ENCODE data around the gene ADCY10. TPM values are rescaled to one million over a fixed set of nuclear protein-coding genes. Genes with fewer than 3 reads are reported as not detected.

ADCY10 gene
- total and polyA plus RNA-seq, 9 of the 15 experiments (the other 6 are each of a cell fraction or from before 2014, with no cell fraction given) = 0.08 to 0.86 (median 0.22) TPM

GRCh38 chr1:167821356-167821685 is 92.6 kb downstream of the ADCY10 start (continued):
- TF ChIP-seq ZNF280A (IDR thresholded peaks at IDR 0.05; ENCODE audit: low read depth, partially characterized antibody) (no peak), TGIF2 (CRISPR knock-in tag; IDR thresholded peaks at IDR 0.05) (no peak), ARID1B (IDR thresholded peaks at IDR 0.05) (peak; percentile 57), ZC3H8 (IDR thresholded peaks at IDR 0.05) (no peak), SIN3B (IDR thresholded peaks at IDR 0.05; ENCODE audit: low read depth) (no peak), ZNF589 (CRISPR knock-in tag; IDR thresholded peaks at IDR 0.05; ENCODE audit: low read depth) (peak; percentile 77), FOXJ2 (tag; IDR thresholded peaks at IDR 0.05) (0 out of 2 replicates have a peak, but pooled peaks have one; percentile 14), GABPB2 (CRISPR knock-in tag; conservative IDR thresholded peaks at IDR 0.05) (no peak), HDAC6 (IDR thresholded peaks at IDR 0.05; ENCODE audit: low read depth, low read length) (no peak), SUPT5H (IDR thresholded peaks at IDR 0.05) (no peak), RBM25 (IDR thresholded peaks at IDR 0.05; ENCODE audit: low read depth, low read length, severe bottlenecking) (no peak), ZFX (CRISPR knock-in tag; IDR thresholded peaks at IDR 0.05) (peak; percentile 44; the same call in 1 of the 2 replicates), GTF2A2 (tag; IDR thresholded peaks at IDR 0.05) (no peak), ZNF695 (CRISPR knock-in tag; IDR thresholded peaks at IDR 0.05) (no peak), ZNF584 (CRISPR knock-in tag; IDR thresholded peaks at IDR 0.05; ENCODE audit: low read depth) (0 out of 2 replicates have a peak, but pooled peaks have one; percentile 51), SREBF2 (CRISPR knock-in tag; IDR thresholded peaks at IDR 0.05) (no peak), SMARCC2 (IDR thresholded peaks at IDR 0.05; ENCODE audit: low read depth) (no peak), PYGO2 (tag; IDR thresholded peaks at IDR 0.05) (no peak), DPF2 (IDR thresholded peaks at IDR 0.05) (peak; percentile 77), TFAP4 (CRISPR knock-in tag; IDR thresholded peaks at IDR 0.05; ENCODE audit: borderline replicate concordance) (no peak), CHCHD3 (CRISPR knock-in tag; IDR thresholded peaks at IDR 0.05) (no peak), ZC3H11A (IDR thresholded peaks at IDR 0.05; ENCODE audit: low read depth, low read length) (no peak), ZBTB26 (CRISPR knock-in tag; IDR thresholded peaks at IDR 0.05) (no peak), NFE2 (IDR thresholded peaks at IDR 0.05; ENCODE audit: low read depth) (no peak), NEUROD1 (IDR thresholded peaks at IDR 0.05; ENCODE audit: borderline replicate concordance, low read depth, low read length, partially characterized antibody) (no peak), FOSL1 (tag; conservative IDR thresholded peaks at IDR 0.05) (0 out of 2 replicates have a peak, but pooled peaks have one; percentile 0)
